GM12892 (cell line): ENCODE results near the gene JAKMIP1.

Source experiments
- DNase-seq: peaks from one replicate; pipeline ENCODE4 v3.0.0; 2011; ENCODE audit not compliant: insufficient read length
- FAIRE-seq: peaks from 2 replicates; lab custom pipeline; 2011; peaks lifted over from hg19 to GRCh38; lab: Jason Lieb, UNC
- POLR2A ChIP-seq: IDR thresholded peaks from 2 replicates; pipeline ENCODE4 v1.6.1; 2011; ENCODE audit warnings: low read depth, low read length, control low read depth
- POLR2AphosphoS5 ChIP-seq: IDR thresholded peaks from 2 replicates; pipeline ENCODE4 v1.6.1; 2011; ENCODE audit warnings: low read depth, low read length, control low read depth
- TAF1 ChIP-seq: IDR thresholded peaks from 2 replicates; pipeline ENCODE4 v1.6.1; 2011; ENCODE audit warnings: low read depth, mild to moderate bottlenecking, control low read depth, low read length, borderline replicate concordance

JAKMIP1 gene

GRCh38 chr4:6208416-6208815, 8.1 kb upstream of the JAKMIP1 start:
- FAIRE-seq (no peak), DNase-seq (no peak)
- TF ChIP-seq TAF1 (no peak), POLR2A (no peak), POLR2AphosphoS5 (no peak)

GRCh38 chr4:6207602-6208001, 7.3 kb upstream of the JAKMIP1 start:
- no peak for DNase-seq
- FAIRE-seq, result no peak
- no peak for TF ChIP-seq POLR2AphosphoS5
- TF ChIP-seq POLR2A, result no peak
- TF ChIP-seq TAF1, result no peak

- TF ChIP-seq POLR2AphosphoS5 (no peak), TAF1 (no peak), POLR2A (no peak)
- FAIRE-seq, result no peak
- DNase-seq, result no peak
These were observed 6.5 kb upstream of the JAKMIP1 start for GRCh38 chr4:6206771-6207290.

- FAIRE-seq, result no peak
These were observed 5.6 kb upstream of the JAKMIP1 start for GRCh38 chr4:6205973-6206372.

GRCh38 chr4:6205567-6205931, 5.2 kb upstream of the JAKMIP1 start:
- DNase-seq (no peak), FAIRE-seq (no peak)
- no peak for TF ChIP-seq TAF1
- TF ChIP-seq POLR2AphosphoS5, result no peak
- TF ChIP-seq POLR2A, result no peak

More at GRCh38 chr4:6205973-6206372, 5.6 kb upstream of the JAKMIP1 start:
- TF ChIP-seq POLR2AphosphoS5 (no peak), TAF1 (no peak), POLR2A (no peak)
- DNase-seq, result no peak

GRCh38 chr4:6204871-6205566, 4.7 kb upstream of the JAKMIP1 start:
- TF ChIP-seq POLR2A (no peak), TAF1 (no peak), POLR2AphosphoS5 (no peak)
- FAIRE-seq (no peak), DNase-seq (no peak)

GRCh38 chr4:6204098-6204497, 3.7 kb upstream of the JAKMIP1 start:
- DNase-seq, result no peak
- FAIRE-seq, result no peak
- TF ChIP-seq POLR2A, result no peak
- no peak for TF ChIP-seq TAF1
- TF ChIP-seq POLR2AphosphoS5, result no peak

- DNase-seq (no peak), FAIRE-seq (peak; percentile 38)
- TF ChIP-seq TAF1 (no peak), POLR2A (no peak), POLR2AphosphoS5 (no peak)
These were observed 1.3 kb upstream of the JAKMIP1 start for GRCh38 chr4:6201580-6202091.

GRCh38 chr4:6200922-6201362, 593 bp upstream of the JAKMIP1 start:
- FAIRE-seq (peak; percentile 85), DNase-seq (no peak)
- TF ChIP-seq TAF1 (no peak), POLR2A (no peak), POLR2AphosphoS5 (no peak)

- peak; percentile 22; the same call in 1 of the 2 replicates for TF ChIP-seq POLR2AphosphoS5
- peak; percentile 47; the same call in 1 of the 2 replicates for TF ChIP-seq TAF1
- peak; percentile 30; the same call in 1 of the 2 replicates for TF ChIP-seq POLR2A
- DNase-seq (no peak), FAIRE-seq (no peak)
These were observed 877 bp downstream of the JAKMIP1 start for GRCh38 chr4:6199422-6199921.

- DNase-seq (no peak), FAIRE-seq (peak; percentile 92)
- TF ChIP-seq TAF1 (no peak), POLR2A (peak; percentile 32; the same call in 1 of the 2 replicates), POLR2AphosphoS5 (no peak; the same call in 1 of the 2 replicates)
These were observed 1.5 kb downstream of the JAKMIP1 start for GRCh38 chr4:6198768-6199421.
